GM12878 (cell line): ENCODE results near the gene PHACTR1.

Source experiments
- JUND ChIP-seq: IDR thresholded peaks from 2 replicates; pipeline ENCODE4 v1.6.1; 2012; ENCODE audit warnings: low read depth, mild to moderate bottlenecking, low read length, improper control_type of control experiment, moderate library complexity
- NRF1 ChIP-seq: conservative IDR thresholded peaks from 2 replicates; pipeline ENCODE4 v1.6.1; 2011; ENCODE audit warnings: mild to moderate bottlenecking, low read depth, low read length, improper control_type of control experiment
- POLR2AphosphoS5 ChIP-seq: IDR thresholded peaks from 2 replicates; pipeline ENCODE4 v1.6.1; 2011; ENCODE audit warnings: mild to moderate bottlenecking, low read length, inconsistent platforms
- SRF ChIP-seq, 2 experiments: IDR thresholded peaks; 2 replicates each; pipeline ENCODE4 v1.6.1; 2011; ENCODE audit warnings: low read depth in 2 of 2, low read length in 2 of 2, mild to moderate bottlenecking in 1 of 2, moderate library complexity in 1 of 2
- WRNIP1 ChIP-seq: IDR thresholded peaks from 2 replicates; pipeline ENCODE4 v1.6.1; 2011; ENCODE audit warnings: low read depth, low read length, improper control_type of control experiment, borderline replicate concordance
- TF ChIP-seq, protein P1 (sequence below), 3 experiments: IDR thresholded peaks in 2 of 3; conservative IDR thresholded peaks in 1 of 3; 2 replicates each; pipeline ENCODE4 v1.5.1; 2011; ENCODE audit warnings: low read depth in 3 of 3, low read length in 3 of 3, mild to moderate bottlenecking in 3 of 3, control low read depth in 2 of 3, moderate library complexity in 2 of 3, inconsistent platforms in 1 of 3, mixed read lengths in 1 of 3; ENCODE audit not compliant: control insufficient read depth in 2 of 3, insufficient read depth in 1 of 3; ENCODE audit errors: extremely low read depth in 1 of 3

DNA sequence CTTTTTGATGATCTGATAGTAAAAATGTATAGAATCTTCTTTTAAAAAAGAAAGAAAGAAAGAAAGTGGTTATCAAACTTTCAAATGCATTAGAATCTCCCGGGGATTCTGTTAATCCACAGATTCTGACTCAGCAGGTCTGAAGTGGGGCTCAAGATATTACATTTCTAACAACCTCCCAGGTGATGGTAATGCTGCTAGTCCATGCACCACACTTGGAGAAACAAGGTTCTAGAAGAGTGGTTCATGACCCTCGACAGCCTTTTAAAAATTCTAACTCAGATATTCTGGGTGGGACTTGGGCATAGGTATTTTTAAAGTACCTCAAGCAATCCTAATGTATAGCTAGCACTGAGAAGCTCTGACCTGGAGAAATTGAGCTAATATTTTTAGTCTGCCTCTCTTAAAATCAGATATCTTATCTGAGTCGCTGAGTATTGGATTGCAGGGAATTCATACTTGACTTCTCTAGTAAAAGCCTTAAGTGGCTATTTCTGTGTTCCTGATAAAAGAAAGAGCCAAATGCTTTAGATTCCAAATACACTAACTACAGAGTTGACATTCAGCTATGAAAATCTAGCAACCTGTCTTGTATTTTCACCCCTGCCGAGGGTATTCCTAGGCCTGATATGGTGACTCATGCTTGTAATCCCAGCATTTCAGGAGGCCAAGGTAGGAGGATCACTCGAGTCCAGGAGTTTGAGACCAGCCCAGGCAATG, 252.4 kb downstream of the PHACTR1 start:
- TF ChIP-seq POLR2AphosphoS5 (no peak), JUND (no peak), SRF (IDR thresholded peaks at IDR 0.05; ENCODE audit: low read depth in 2 of 2, low read length in 2 of 2) (no peak), NRF1 (no peak), WRNIP1 (no peak)
- TF ChIP-seq, protein P1, sequence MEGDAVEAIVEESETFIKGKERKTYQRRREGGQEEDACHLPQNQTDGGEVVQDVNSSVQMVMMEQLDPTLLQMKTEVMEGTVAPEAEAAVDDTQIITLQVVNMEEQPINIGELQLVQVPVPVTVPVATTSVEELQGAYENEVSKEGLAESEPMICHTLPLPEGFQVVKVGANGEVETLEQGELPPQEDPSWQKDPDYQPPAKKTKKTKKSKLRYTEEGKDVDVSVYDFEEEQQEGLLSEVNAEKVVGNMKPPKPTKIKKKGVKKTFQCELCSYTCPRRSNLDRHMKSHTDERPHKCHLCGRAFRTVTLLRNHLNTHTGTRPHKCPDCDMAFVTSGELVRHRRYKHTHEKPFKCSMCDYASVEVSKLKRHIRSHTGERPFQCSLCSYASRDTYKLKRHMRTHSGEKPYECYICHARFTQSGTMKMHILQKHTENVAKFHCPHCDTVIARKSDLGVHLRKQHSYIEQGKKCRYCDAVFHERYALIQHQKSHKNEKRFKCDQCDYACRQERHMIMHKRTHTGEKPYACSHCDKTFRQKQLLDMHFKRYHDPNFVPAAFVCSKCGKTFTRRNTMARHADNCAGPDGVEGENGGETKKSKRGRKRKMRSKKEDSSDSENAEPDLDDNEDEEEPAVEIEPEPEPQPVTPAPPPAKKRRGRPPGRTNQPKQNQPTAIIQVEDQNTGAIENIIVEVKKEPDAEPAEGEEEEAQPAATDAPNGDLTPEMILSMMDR (IDR thresholded peaks at IDR 0.05 in 2 of 3, conservative IDR thresholded peaks at IDR 0.05 in 1 of 3; ENCODE audit: control insufficient read depth in 2 of 3, extremely low read depth in 1 of 3, insufficient read depth in 1 of 3, low read depth in 3 of 3, low read length in 3 of 3) = no peak
